ENCODE results near the gene C11orf42.

DNA sequence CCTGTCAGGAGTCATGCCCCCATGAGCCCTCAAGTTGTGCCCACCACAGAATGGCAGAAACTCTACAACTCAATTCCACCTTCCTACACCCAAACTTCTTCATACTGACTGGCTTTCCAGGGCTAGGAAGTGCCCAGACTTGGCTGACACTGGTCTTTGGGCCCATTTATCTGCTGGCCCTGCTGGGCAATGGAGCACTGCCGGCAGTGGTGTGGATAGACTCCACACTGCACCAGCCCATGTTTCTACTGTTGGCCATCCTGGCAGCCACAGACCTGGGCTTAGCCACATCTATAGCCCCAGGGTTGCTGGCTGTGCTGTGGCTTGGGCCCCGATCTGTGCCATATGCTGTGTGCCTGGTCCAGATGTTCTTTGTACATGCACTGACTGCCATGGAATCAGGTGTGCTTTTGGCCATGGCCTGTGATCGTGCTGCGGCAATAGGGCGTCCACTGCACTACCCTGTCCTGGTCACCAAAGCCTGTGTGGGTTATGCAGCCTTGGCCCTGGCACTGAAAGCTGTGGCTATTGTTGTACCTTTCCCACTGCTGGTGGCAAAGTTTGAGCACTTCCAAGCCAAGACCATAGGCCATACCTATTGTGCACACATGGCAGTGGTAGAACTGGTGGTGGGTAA is 6.1 kb upstream of the C11orf42 start, which contains the start of gene OR52W1:
- TF ChIP-seq EZH2 (IDR thresholded peaks at IDR 0.05; ENCODE audit: insufficient read depth, poor library complexity, severe bottlenecking) (no peak), EZH2phosphoT487 (IDR thresholded peaks at IDR 0.05; ENCODE audit: insufficient read depth, low read depth) (no peak)
